Esophagus mucosa (tissue), 1 donor: ENCODE measurements around the gene ADGRG1. TPM values are rescaled to one million over a fixed set of nuclear protein-coding genes. Genes with fewer than 3 reads are reported as not detected.
A peak's percentile ranks its signal among the peaks of the same experiment; 100 is the strongest.

Source experiments
- ATAC-seq: fragments of 200-7000 bp; cut with Tn5 transposase; one replicate; pipeline ENCODE4 v1.9.1; 2020
- total RNA-seq: library from RNA; stranded (reverse); gene quantifications from one replicate; pipeline ENCODE4 v1.2.4, GENCODE V29; 2023
- donor health status: DM: yes; HTN: yes; CAD: no.

The ADGRG1 gene
- total RNA-seq, 1 donor from 2014 or later = 93.7 TPM

- ATAC-seq = no peak
These were observed 56.4 kb downstream of the ADGRG1 start for GRCh38 chr16:57684626-57685358.

GRCh38 chr16:57685633-57686032, 57.2 kb downstream of the ADGRG1 start:
- ATAC-seq = no peak

- ATAC-seq = no peak
These were observed 58.1 kb downstream of the ADGRG1 start for GRCh38 chr16:57686577-57686976.

- ATAC-seq = no peak
These were observed 59.0 kb downstream of the ADGRG1 start for GRCh38 chr16:57687363-57687929.

GRCh38 chr16:57688487-57688986, 60.1 kb downstream of the ADGRG1 start:
- no peak for ATAC-seq

GRCh38 chr16:57688987-57689761, 60.7 kb downstream of the ADGRG1 start:
- peak; percentile 12 for ATAC-seq

- no peak for ATAC-seq
These were observed 61.5 kb downstream of the ADGRG1 start for GRCh38 chr16:57689762-57690558.

- no peak for ATAC-seq
These were observed 62.5 kb downstream of the ADGRG1 start for GRCh38 chr16:57690782-57691471.

GRCh38 chr16:57692636-57693035, 64.2 kb downstream of the ADGRG1 start:
- ATAC-seq = no peak

GRCh38 chr16:57693550-57693949, 65.1 kb downstream of the ADGRG1 start:
- no peak for ATAC-seq

GRCh38 chr16:57694231-57694724, 65.8 kb downstream of the ADGRG1 start:
- ATAC-seq = no peak

GRCh38 chr16:57694725-57695679, 66.6 kb downstream of the ADGRG1 start, which contains the start of gene DRC7:
TSS of gene DRC7 (plus strand) at chr16:57694806. CDS start at chr16:57697950, 3,144 bp downstream.
- peak; percentile 54 for ATAC-seq

GRCh38 chr16:57695680-57696069, 67.2 kb downstream of the ADGRG1 start:
- ATAC-seq = no peak

- no peak for ATAC-seq
These were observed 67.8 kb downstream of the ADGRG1 start for GRCh38 chr16:57696240-57696639.

GRCh38 chr16:57697896-57698537, 69.6 kb downstream of the ADGRG1 start:
- no peak for ATAC-seq

- ATAC-seq = no peak
These were observed 70.5 kb downstream of the ADGRG1 start for GRCh38 chr16:57698812-57699405.

GRCh38 chr16:57699481-57699880, 71.1 kb downstream of the ADGRG1 start:
- ATAC-seq = no peak

- ATAC-seq = no peak
These were observed 71.5 kb downstream of the ADGRG1 start for GRCh38 chr16:57699899-57700298.

- ATAC-seq = no peak
These were observed 72.5 kb downstream of the ADGRG1 start for GRCh38 chr16:57700781-57701551.
